Keratinocyte (primary cell): ENCODE results near the gene AADAT. TPM values are rescaled to one million over a fixed set of nuclear protein-coding genes. Genes with fewer than 3 reads are reported as not detected.

Experiments used
- DNase-seq: peaks from one replicate; pipeline ENCODE4 v3.0.0-alpha.2; 2011; ENCODE audit warnings: low read depth, missing footprints, low spot score
- FAIRE-seq: peaks from 2 replicates; lab custom pipeline; 2011; peaks lifted over from hg19 to GRCh38; lab: Jason Lieb, UNC
- H2AFZ ChIP-seq: 2 replicates; pipeline ENCODE4 v1.6.0; 2012; ENCODE audit warnings: low read length, control low read depth, inconsistent platforms; ENCODE audit not compliant: control insufficient read depth
- H3K27ac ChIP-seq: 2 replicates; pipeline ENCODE4 v1.5.1; 2011; ENCODE audit warnings: low read length; ENCODE audit not compliant: control insufficient read depth, insufficient read depth
- H3K27me3 ChIP-seq: 3 replicates; pipeline ENCODE4 v1.6.0; 2011; ENCODE audit warnings: low read length; ENCODE audit not compliant: control insufficient read depth, insufficient read depth; ENCODE audit errors: extremely low read depth
- H3K36me3 ChIP-seq, 2 experiments: 2 replicates in 1 of 2; 3 replicates in 1 of 2; pipeline ENCODE4 v1.5.1; 2011; ENCODE audit warnings: low read length in 2 of 2, mild to moderate bottlenecking in 1 of 2; ENCODE audit not compliant: control insufficient read depth in 2 of 2, insufficient read depth in 2 of 2; ENCODE audit errors: extremely low read depth in 1 of 2
- H3K4me1 ChIP-seq: 3 replicates; pipeline ENCODE4 v1.5.1; 2011; ENCODE audit warnings: low read length; ENCODE audit not compliant: control insufficient read depth, insufficient read depth; ENCODE audit errors: extremely low read depth
- H3K4me2 ChIP-seq: 3 replicates; pipeline ENCODE4 v1.6.0; 2011; ENCODE audit warnings: low read depth, low read length; ENCODE audit not compliant: control insufficient read depth, insufficient read depth; ENCODE audit errors: extremely low read depth
- H3K4me3 ChIP-seq, 3 experiments: fragments of 200-600 bp in 1 of 3; sonication (generic) in 1 of 3; 2 replicates in 2 of 3; 3 replicates in 1 of 3; pipeline ENCODE4 v1.5.1; 2011 to 2016; ENCODE audit warnings: low read length in 3 of 3, mild to moderate bottlenecking in 3 of 3, control low read depth in 2 of 3, inconsistent platforms in 1 of 3, low read depth in 1 of 3, mixed read lengths in 1 of 3, mixed run types in 1 of 3, moderate library complexity in 1 of 3; ENCODE audit not compliant: control insufficient read depth in 2 of 3, insufficient read depth in 2 of 3; ENCODE audit errors: extremely low read depth in 1 of 3
- H3K79me2 ChIP-seq: 2 replicates; pipeline ENCODE4 v1.6.0; 2012; ENCODE audit warnings: low read length; ENCODE audit not compliant: control insufficient read depth, insufficient read depth
- H3K9ac ChIP-seq: 3 replicates; pipeline ENCODE4 v1.6.0; 2011; ENCODE audit warnings: low read length; ENCODE audit not compliant: control insufficient read depth, insufficient read depth; ENCODE audit errors: extremely low read depth
- H3K9me1 ChIP-seq: 3 replicates; pipeline ENCODE4 v1.6.0; 2011; ENCODE audit warnings: low read length; ENCODE audit not compliant: control insufficient read depth, insufficient read depth; ENCODE audit errors: extremely low read depth
- H3K9me3 ChIP-seq: 2 replicates; pipeline ENCODE4 v1.5.1; 2012; ENCODE audit warnings: low read depth, low read length; ENCODE audit not compliant: control insufficient read depth
- H4K20me1 ChIP-seq: 3 replicates; pipeline ENCODE4 v1.6.0; 2011; ENCODE audit warnings: low read length; ENCODE audit not compliant: control insufficient read depth, insufficient read depth; ENCODE audit errors: extremely low read depth
- CTCF ChIP-seq, 3 experiments: IDR thresholded peaks in 1 of 3; conservative IDR thresholded peaks in 1 of 3; optimal IDR thresholded peaks in 1 of 3; 2 replicates in 2 of 3; 3 replicates in 1 of 3; pipeline versions ENCODE3 to v1.5.1; 2011; ENCODE audit warnings: low read length in 3 of 3, mild to moderate bottlenecking in 3 of 3, moderate library complexity in 2 of 3, control low read depth in 1 of 3, inconsistent platforms in 1 of 3; ENCODE audit not compliant: insufficient read depth in 2 of 3; ENCODE audit errors: extremely low read depth in 1 of 3
- EZH2 ChIP-seq: IDR thresholded peaks from one replicate; pipeline ENCODE4 v1.6.1; 2012; ENCODE audit warnings: inconsistent platforms, mild to moderate bottlenecking, low read length, moderate library complexity
- dilution Hi-C: fragments of 300-500 bp; cut with MboI; formaldehyde crosslinking; loops from one replicate; pipeline ENCODE4 v1.7.0; 2020; ENCODE audit warnings: low sequenced_read_pairs; ENCODE audit not compliant: extremely low pct_ligation_motif_present
- polyA plus RNA-seq, 5 experiments: library from polyadenylated mRNA; depleted of rRNA in 3 of 5; stranded (reverse) in 3 of 5; stranded (forward) in 1 of 5; unstranded in 1 of 5; fragments of >200 nt; gene quantifications; 1 replicate in 1 of 5; 2 replicates in 3 of 5; 3 replicates in 1 of 5; pipeline versions ENCODE4 v1.2.1 to v1.2.3, GENCODE V29; 2011 to 2012; ENCODE audit warnings: missing spikeins in 2 of 5, low read depth in 1 of 5, low replicate concordance in 1 of 5

Gene AADAT
- polyA plus RNA-seq, 1 donor (not counting 4 experiments of a cell fraction or from before 2014, with no cell fraction given) = 5.2 TPM

- Histone ChIP-seq H3K36me3 (no peaks in the 10 kb centered on the region), H3K9me1 (no peaks in the 10 kb centered on the region), H3K4me1 (no peaks in the 10 kb centered on the region), H2AFZ (no peak overlapping the region), H3K9me3 (no peaks in the 10 kb centered on the region), H3K27me3 (no peaks in the 10 kb centered on the region), H3K4me3 (no peak overlapping the region), H3K79me2 (no peaks in the 10 kb centered on the region), H3K9ac (no peak overlapping the region), H3K27ac (no peak overlapping the region), H3K4me2 (no peak overlapping the region), H4K20me1 (no peaks in the 10 kb centered on the region)
- DNase-seq (no peak), FAIRE-seq (no peak)
- dilution Hi-C loops = no loop called here
- TF ChIP-seq CTCF (optimal IDR thresholded peaks at IDR 0.05 in 1 of 3, IDR thresholded peaks at IDR 0.05 in 1 of 3, conservative IDR thresholded peaks at IDR 0.05 in 1 of 3; ENCODE audit: extremely low read depth in 1 of 3, insufficient read depth in 2 of 3, low read length in 3 of 3) (no peak), EZH2 (no peak)
These were observed 38.4 kb downstream of the AADAT start for GRCh38 chr4:170051402-170051801.

DNA sequence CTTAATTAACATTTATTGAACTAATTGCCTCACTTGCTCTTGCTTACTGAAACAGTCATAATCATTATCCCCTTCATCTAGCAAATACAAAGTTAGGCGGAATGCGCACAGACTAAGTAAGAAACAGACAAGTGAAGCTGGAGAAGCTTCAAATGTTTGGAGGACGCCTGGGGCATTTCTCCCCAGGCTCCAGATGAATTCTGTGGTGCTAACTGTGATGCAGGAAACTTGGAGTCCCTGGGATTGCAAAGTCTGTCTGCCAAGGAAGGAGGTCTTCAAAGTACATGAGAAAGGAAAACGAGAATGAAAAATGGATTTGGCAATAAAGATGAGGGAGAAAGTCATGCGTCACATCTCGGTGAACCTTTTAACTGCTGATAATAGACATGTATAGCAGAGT, 40.0 kb downstream of the AADAT start:
- FAIRE-seq (no peak), DNase-seq (no peak)
- Histone ChIP-seq H3K4me3 (no peak overlapping the region), H3K27me3 (no peaks in the 10 kb centered on the region), H3K4me2 (no peak overlapping the region), H3K4me1 (no peaks in the 10 kb centered on the region), H4K20me1 (no peaks in the 10 kb centered on the region), H3K9me3 (no peaks in the 10 kb centered on the region), H3K9me1 (no peaks in the 10 kb centered on the region), H3K36me3 (no peaks in the 10 kb centered on the region), H3K79me2 (no peaks in the 10 kb centered on the region), H2AFZ (no peak overlapping the region), H3K27ac (no peak overlapping the region), H3K9ac (no peak overlapping the region)
- dilution Hi-C loops = loop anchor here (25.0 kb wide), 1 partner anchor 237 kb away; no protein-coding TSS in a partner anchor
- no peak for TF ChIP-seq EZH2
- TF ChIP-seq CTCF (optimal IDR thresholded peaks at IDR 0.05 in 1 of 3, IDR thresholded peaks at IDR 0.05 in 1 of 3, conservative IDR thresholded peaks at IDR 0.05 in 1 of 3; ENCODE audit: extremely low read depth in 1 of 3, insufficient read depth in 2 of 3, low read length in 3 of 3) = no peak
